IMR-90 (cell line): Measurements from ENCODE around the gene MAML1.

Experiments
- CHD1 ChIP-seq: IDR thresholded peaks from 2 replicates; pipeline ENCODE4 v1.6.1; 2012; ENCODE audit warnings: low read depth, low read length, improper control_type of control experiment
- ELK1 ChIP-seq: fragments of 150-350 bp; IDR thresholded peaks from 2 replicates; pipeline ENCODE4 v1.6.1; 2016; ENCODE audit warnings: low read depth, mild to moderate bottlenecking, low read length, moderate library complexity, borderline replicate concordance
- FOS ChIP-seq: fragments of 150-350 bp; IDR thresholded peaks from 2 replicates; pipeline ENCODE4 v1.6.1; 2016; ENCODE audit warnings: low read depth, low read length
- MAFK ChIP-seq: IDR thresholded peaks from 2 replicates; pipeline ENCODE4 v1.6.1; 2012; ENCODE audit warnings: low read depth, low read length, improper control_type of control experiment
- POLR2A ChIP-seq: IDR thresholded peaks from 2 replicates; pipeline ENCODE4 v1.6.1; 2012; ENCODE audit warnings: mild to moderate bottlenecking, low read depth, low read length
- RAD21 ChIP-seq: IDR thresholded peaks from 2 replicates; pipeline ENCODE4 v1.6.1; 2012; ENCODE audit warnings: low read length, improper control_type of control experiment
- RFX5 ChIP-seq: IDR thresholded peaks from 2 replicates; pipeline ENCODE4 v1.8.0; 2012; ENCODE audit warnings: low read depth, mild to moderate bottlenecking, low read length, moderate library complexity
- SMC3 ChIP-seq: fragments of 150-350 bp; IDR thresholded peaks from 2 replicates; pipeline ENCODE4 v1.6.1; 2016; ENCODE audit warnings: low read depth, mild to moderate bottlenecking, antibody characterized with exemption, low read length, moderate library complexity
- USF2 ChIP-seq: fragments of 150-350 bp; IDR thresholded peaks from 2 replicates; pipeline ENCODE4 v1.6.1; 2017; ENCODE audit warnings: mild to moderate bottlenecking, antibody characterized with exemption, low read length, low read depth
- TF ChIP-seq, protein P1 (sequence below): conservative IDR thresholded peaks from 2 replicates; pipeline ENCODE4 v1.5.1; 2012; ENCODE audit warnings: mild to moderate bottlenecking, low read depth, low read length, improper control_type of control experiment

- TF ChIP-seq FOS (no peak), RAD21 (no peak), ELK1 (no peak), MAFK (no peak), CHD1 (no peak), RFX5 (no peak), POLR2A (no peak), SMC3 (no peak), USF2 (no peak)
- TF ChIP-seq, protein P1, sequence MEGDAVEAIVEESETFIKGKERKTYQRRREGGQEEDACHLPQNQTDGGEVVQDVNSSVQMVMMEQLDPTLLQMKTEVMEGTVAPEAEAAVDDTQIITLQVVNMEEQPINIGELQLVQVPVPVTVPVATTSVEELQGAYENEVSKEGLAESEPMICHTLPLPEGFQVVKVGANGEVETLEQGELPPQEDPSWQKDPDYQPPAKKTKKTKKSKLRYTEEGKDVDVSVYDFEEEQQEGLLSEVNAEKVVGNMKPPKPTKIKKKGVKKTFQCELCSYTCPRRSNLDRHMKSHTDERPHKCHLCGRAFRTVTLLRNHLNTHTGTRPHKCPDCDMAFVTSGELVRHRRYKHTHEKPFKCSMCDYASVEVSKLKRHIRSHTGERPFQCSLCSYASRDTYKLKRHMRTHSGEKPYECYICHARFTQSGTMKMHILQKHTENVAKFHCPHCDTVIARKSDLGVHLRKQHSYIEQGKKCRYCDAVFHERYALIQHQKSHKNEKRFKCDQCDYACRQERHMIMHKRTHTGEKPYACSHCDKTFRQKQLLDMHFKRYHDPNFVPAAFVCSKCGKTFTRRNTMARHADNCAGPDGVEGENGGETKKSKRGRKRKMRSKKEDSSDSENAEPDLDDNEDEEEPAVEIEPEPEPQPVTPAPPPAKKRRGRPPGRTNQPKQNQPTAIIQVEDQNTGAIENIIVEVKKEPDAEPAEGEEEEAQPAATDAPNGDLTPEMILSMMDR: no peak
These were observed 66.4 kb downstream of the MAML1 start for GRCh38 chr5:179798771-179799643.
